Calu3 (cell line): Measurements from ENCODE around the gene NT5DC3. TPM values are rescaled to one million over a fixed set of nuclear protein-coding genes. Genes with fewer than 3 reads are reported as not detected.
A peak's percentile ranks its signal among the peaks of the same experiment; 100 is the strongest.

Experiments
- BruUV-seq: library from RNA; stranded (reverse); fragments of 400-500 nt; replicated peaks from 2 replicates; lab custom pipeline; 2021; lab: Mats Ljungman, UMichigan
- CTCF ChIA-PET: fragments of 300-600 bp; sonication (Branson Sonifier 250); formaldehyde crosslinking; loops from one replicate; lab custom pipeline; 2022; ENCODE audit warnings: antibody characterized with exemption; lab: Charles Lee
- DNase-seq: peaks from one replicate; pipeline ENCODE4 v3.0.0; 2022
- H3K27ac Mint-ChIP-seq: one replicate; pipeline ENCODE4 v1.8.0; 2022; ENCODE audit warnings: mixed read lengths; ENCODE audit not compliant: unreplicated experiment
- H3K27me3 Mint-ChIP-seq: one replicate; pipeline ENCODE4 v1.8.0; 2022; ENCODE audit warnings: mixed read lengths; ENCODE audit not compliant: unreplicated experiment
- H3K36me3 Mint-ChIP-seq: one replicate; pipeline ENCODE4 v1.8.0; 2022; ENCODE audit warnings: mild to moderate bottlenecking, moderate library complexity, mixed read lengths; ENCODE audit not compliant: insufficient read depth, unreplicated experiment
- H3K4me1 Mint-ChIP-seq: one replicate; pipeline ENCODE4 v1.8.0; 2022; ENCODE audit warnings: mild to moderate bottlenecking, low read depth, mixed read lengths; ENCODE audit not compliant: unreplicated experiment
- H3K4me3 Mint-ChIP-seq: one replicate; pipeline ENCODE4 v1.8.0; 2022; ENCODE audit warnings: mild to moderate bottlenecking, low read depth, moderate library complexity, mixed read lengths; ENCODE audit not compliant: unreplicated experiment
- H3K9me3 Mint-ChIP-seq: one replicate; pipeline ENCODE4 v1.8.0; 2022; ENCODE audit warnings: low read depth, mixed read lengths; ENCODE audit not compliant: unreplicated experiment
- intact Hi-C: fragments of 100-400 bp; cut with micrococcal nuclease; formaldehyde crosslinking; loops from one replicate; pipeline ENCODE4 v1.10.0; 2022; ENCODE audit not compliant: unreplicated experiment
- total RNA-seq: library from RNA; stranded (reverse); gene quantifications from 2 replicates; pipeline ENCODE4 v1.2.3, GENCODE V29; 2022
- TF ChIP-seq, protein P1 (sequence below): fragments of 200-600 bp; IDR thresholded peaks from one replicate; pipeline ENCODE4 v1.8.0; 2022; ENCODE audit warnings: antibody characterized with exemption; ENCODE audit not compliant: unreplicated experiment

The NT5DC3 gene
- total RNA-seq, 1 experiment from 2014 or later, result 24.0 TPM

DNA sequence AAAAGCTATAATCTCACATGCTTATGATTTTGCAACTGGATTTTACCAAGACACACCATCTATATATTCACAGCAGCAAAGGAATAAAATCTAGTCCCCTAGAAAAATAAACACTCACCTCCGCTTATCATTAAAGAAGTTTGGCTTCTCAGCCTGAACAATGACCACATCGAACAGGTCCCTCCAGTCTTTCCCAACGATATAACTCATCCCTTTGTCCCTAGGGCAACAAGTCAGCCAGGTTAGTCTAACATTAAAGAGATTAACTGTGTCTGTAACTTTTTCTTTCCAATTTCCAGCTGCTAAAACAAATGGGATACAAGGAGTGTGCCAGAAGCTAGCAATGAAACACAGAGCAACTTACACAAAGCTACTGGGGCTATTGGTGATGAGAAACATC is 48.0 kb downstream of the NT5DC3 start:
- intact Hi-C loops, result no loop called here
- Mint-ChIP-seq H3K4me1 (peaks cover 15% of the 10 kb centered on the region), H3K36me3 (peaks cover 23% of the 10 kb centered on the region), H3K9me3 (no peaks in the 10 kb centered on the region), H3K27me3 (no peaks in the 10 kb centered on the region), H3K4me3 (no peak overlapping the region), H3K27ac (no peak overlapping the region)
- no TSS peak for BruUV-seq
- CTCF ChIA-PET, result interaction anchor here (0.7 kb wide), 1 partner anchor 9 kb away, joined by 3 read pairs; no protein-coding TSS in a partner anchor
- TF ChIP-seq, protein P1, sequence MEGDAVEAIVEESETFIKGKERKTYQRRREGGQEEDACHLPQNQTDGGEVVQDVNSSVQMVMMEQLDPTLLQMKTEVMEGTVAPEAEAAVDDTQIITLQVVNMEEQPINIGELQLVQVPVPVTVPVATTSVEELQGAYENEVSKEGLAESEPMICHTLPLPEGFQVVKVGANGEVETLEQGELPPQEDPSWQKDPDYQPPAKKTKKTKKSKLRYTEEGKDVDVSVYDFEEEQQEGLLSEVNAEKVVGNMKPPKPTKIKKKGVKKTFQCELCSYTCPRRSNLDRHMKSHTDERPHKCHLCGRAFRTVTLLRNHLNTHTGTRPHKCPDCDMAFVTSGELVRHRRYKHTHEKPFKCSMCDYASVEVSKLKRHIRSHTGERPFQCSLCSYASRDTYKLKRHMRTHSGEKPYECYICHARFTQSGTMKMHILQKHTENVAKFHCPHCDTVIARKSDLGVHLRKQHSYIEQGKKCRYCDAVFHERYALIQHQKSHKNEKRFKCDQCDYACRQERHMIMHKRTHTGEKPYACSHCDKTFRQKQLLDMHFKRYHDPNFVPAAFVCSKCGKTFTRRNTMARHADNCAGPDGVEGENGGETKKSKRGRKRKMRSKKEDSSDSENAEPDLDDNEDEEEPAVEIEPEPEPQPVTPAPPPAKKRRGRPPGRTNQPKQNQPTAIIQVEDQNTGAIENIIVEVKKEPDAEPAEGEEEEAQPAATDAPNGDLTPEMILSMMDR, result no peak
- no peak for DNase-seq

DNA sequence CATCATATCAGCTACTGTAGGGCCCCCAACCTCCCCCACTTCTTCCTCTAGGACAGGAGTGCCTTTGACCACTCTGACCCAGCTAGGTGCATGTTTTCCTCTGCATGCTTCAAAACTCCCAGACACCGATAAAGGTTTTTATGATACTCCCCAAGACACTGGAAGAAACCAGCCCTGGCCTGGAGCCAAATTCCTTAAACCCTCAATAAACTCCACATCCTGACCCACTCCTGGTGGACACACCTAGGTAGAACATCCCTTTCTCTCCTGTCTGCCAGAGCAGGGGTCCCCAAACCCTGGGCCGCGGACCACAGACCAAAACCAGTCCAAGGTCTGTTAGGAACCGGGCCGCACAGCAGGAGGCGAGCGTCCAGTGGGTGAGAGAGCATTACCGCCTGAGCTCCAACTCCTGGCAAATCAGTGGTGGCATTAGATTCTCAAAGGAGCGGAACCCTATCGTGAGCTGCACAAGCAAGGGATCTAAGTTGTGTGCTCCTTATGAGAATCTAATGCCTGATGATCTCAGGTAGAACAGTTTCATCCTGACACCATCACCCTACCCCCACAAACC is 49.6 kb downstream of the NT5DC3 start:
- no TSS peak for BruUV-seq
- intact Hi-C loops, result no loop called here
- no peaks in the 10 kb centered on the region for H3K27me3 Mint-ChIP-seq
- CTCF ChIA-PET, result no interaction called here
- H3K27ac Mint-ChIP-seq, result no peak overlapping the region
- no peaks in the 10 kb centered on the region for H3K9me3 Mint-ChIP-seq
- no peak overlapping the region for H3K4me3 Mint-ChIP-seq
- TF ChIP-seq, protein P1, result no peak
- peaks cover 15% of the 10 kb centered on the region for H3K4me1 Mint-ChIP-seq
- DNase-seq, result no peak
- H3K36me3 Mint-ChIP-seq, result peaks cover 17% of the 10 kb centered on the region

DNA sequence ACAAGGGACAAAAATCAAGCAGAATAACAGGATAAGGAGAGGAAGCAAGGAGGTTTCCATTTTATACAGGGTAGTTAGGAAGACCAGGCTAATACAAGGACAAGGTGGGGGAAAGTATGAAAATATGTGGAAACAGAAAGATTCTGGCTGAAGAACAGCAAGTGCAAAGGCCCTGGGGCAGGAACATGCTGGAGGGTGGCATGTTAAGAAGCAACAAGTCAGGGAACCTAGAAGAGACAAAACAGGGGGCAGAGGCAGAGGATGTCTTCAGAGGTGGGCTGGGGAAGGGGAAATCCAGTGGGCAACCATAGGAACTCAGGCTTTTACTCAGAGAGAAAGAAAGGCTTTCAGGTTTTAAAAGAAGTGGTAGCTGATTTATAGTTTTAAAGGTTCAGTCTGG is 54.8 kb downstream of the NT5DC3 start:
- CTCF ChIA-PET, result no interaction called here
- H3K4me1 Mint-ChIP-seq, result peaks cover 18% of the 10 kb centered on the region
- no peaks in the 10 kb centered on the region for H3K27me3 Mint-ChIP-seq

DNA sequence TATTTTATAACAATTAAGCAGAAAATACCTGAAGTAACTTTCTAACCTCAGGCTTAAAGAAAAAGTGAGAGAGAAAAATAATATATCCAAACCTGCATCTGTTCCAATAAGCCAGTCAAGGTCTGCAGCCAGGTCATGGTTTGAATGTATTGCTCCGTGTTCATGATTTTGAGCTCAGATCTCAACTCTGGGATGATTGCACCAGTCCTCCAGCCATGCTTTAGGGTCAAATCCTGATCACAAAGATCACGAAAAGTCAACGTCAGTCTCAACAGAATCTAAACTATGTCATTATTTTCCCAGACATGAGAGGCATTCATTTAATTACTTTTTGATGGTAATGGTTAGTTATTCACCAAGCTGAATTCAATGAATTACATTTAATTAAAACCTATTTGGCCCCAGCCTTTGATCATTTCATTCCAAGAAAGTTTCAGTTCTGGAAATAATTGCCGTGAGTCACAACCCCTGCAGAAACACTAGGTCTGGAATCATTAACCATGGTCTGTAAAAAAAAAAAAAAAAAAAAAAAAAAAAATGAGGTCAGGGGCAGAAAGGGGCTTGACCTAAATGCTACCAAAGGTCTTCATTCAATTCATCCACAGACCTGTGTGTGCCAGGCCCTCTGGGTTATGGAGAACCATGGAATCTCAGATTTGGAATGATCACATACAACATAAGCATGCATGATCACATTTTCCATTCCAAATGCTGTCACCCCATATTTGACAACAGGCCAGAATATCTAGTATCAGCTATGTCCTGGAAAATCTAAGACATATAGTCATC is 55.6 kb downstream of the NT5DC3 start:
- H3K27ac Mint-ChIP-seq, result peak overlapping the region; percentile 2

More for the DNA sequence above, 54.8 kb downstream of the NT5DC3 start:
- no peaks in the 10 kb centered on the region for H3K9me3 Mint-ChIP-seq
- BruUV-seq, result no TSS peak
- H3K36me3 Mint-ChIP-seq, result peaks cover 33% of the 10 kb centered on the region
- H3K27ac Mint-ChIP-seq, result peak overlapping the region; percentile 2
- DNase-seq, result no peak
- no peak overlapping the region for H3K4me3 Mint-ChIP-seq
- intact Hi-C loops, result no loop called here
- TF ChIP-seq, protein P1, result no peak

More for the DNA sequence above, 55.6 kb downstream of the NT5DC3 start:
- no peak overlapping the region for H3K4me3 Mint-ChIP-seq
- no TSS peak for BruUV-seq
- H3K27me3 Mint-ChIP-seq, result no peaks in the 10 kb centered on the region
- intact Hi-C loops, result no loop called here
- H3K36me3 Mint-ChIP-seq, result peaks cover 33% of the 10 kb centered on the region
- peaks cover 17% of the 10 kb centered on the region for H3K4me1 Mint-ChIP-seq
- DNase-seq, result no peak
- H3K9me3 Mint-ChIP-seq, result no peaks in the 10 kb centered on the region
- CTCF ChIA-PET, result interaction anchor here (0.6 to 0.7 kb wide), 2 partner anchors 614 to 1456 kb away, joined by 4 to 7 read pairs; no protein-coding TSS in a partner anchor
- TF ChIP-seq, protein P1, result no peak
